Stomach (tissue), 9 donors: ENCODE results near the gene RSPH9. TPM values are rescaled to one million over a fixed set of nuclear protein-coding genes. Genes with fewer than 3 reads are reported as not detected.
"Not testable (repeated sequence)": the region's sequence is repeated elsewhere in the genome, so short reads cannot be mapped to it uniquely, and the experiment has no call there.

ENCODE experiments used
- DNase-seq, 2 donors: peaks; one replicate each; pipeline versions ENCODE4 v3.0.0 to v3.0.0-alpha.2; 2013 to 2019
- H3K27ac ChIP-seq, 5 donors: fragments of 200-600 bp in 4 of 5; sonication (generic) in 4 of 5; one replicate each; pipeline ENCODE4 v1.5.1; 2013 to 2019; ENCODE audit warnings: mild to moderate bottlenecking in 1 of 5, moderate library complexity in 1 of 5
- H3K27me3 ChIP-seq, 3 donors: fragments of 200-600 bp; sonication (generic); one replicate each; pipeline ENCODE4 v1.5.1; 2017 to 2019; ENCODE audit warnings: mixed run types in 1 of 3
- H3K36me3 ChIP-seq, 4 donors: fragments of 200-600 bp; sonication (generic); 1 replicate in 3 of 4; 2 replicates in 1 of 4; pipeline ENCODE4 v1.5.1; 2016 to 2019
- H3K4me1 ChIP-seq, 4 donors: fragments of 200-600 bp; sonication (generic); one replicate each; pipeline ENCODE4 v1.5.1; 2016 to 2019
- H3K4me3 ChIP-seq, 4 donors: fragments of 200-600 bp; sonication (generic) in 3 of 4; one replicate each; pipeline ENCODE4 v1.5.1; 2016 to 2019; ENCODE audit warnings: mild to moderate bottlenecking in 1 of 4
- H3K9me3 ChIP-seq, 4 donors: fragments of 200-600 bp; sonication (generic); one replicate each; pipeline ENCODE4 v1.5.1; 2016 to 2019
- CTCF ChIP-seq, 7 experiments: fragments of 450-650 bp in 4 of 7; fragments of 200-600 bp in 3 of 7; sonication (generic) in 3 of 7; IDR thresholded peaks; one replicate each; pipeline ENCODE4 v1.5.1; 2016 to 2019; ENCODE audit warnings: antibody characterized with exemption in 7 of 7, control low read depth in 2 of 7, mild to moderate bottlenecking in 1 of 7
- EP300 ChIP-seq: sonication (generic); formaldehyde crosslinking; IDR thresholded peaks from one replicate; pipeline ENCODE4 v1.6.1; 2017; ENCODE audit warnings: antibody characterized with exemption
- POLR2A ChIP-seq, 4 donors: fragments of 450-650 bp; IDR thresholded peaks; one replicate each; pipeline ENCODE4 v1.6.1; 2016; ENCODE audit warnings: antibody characterized with exemption in 4 of 4, control low read depth in 2 of 4, mild to moderate bottlenecking in 1 of 4, moderate library complexity in 1 of 4
- POLR2AphosphoS5 ChIP-seq, 3 donors: sonication (generic); formaldehyde crosslinking; IDR thresholded peaks; one replicate each; pipeline ENCODE4 v1.6.1; 2016; ENCODE audit warnings: antibody characterized with exemption in 3 of 3
- WGBS, 5 donors: extraction: QIAGEN DNeasy Blood & Tissue Kit in 3 of 5; methylation state at CpG; one replicate each; pipeline versions ENCODE4 v1.1.5 to v1.1.7; 2013 to 2018; 5-methylcytosine and 5-hydroxymethylcytosine counted together
- intact Hi-C: fragments of 100-400 bp; cut with DNase I; formaldehyde crosslinking; loops from one replicate; pipeline ENCODE4 v1.15.1; 2023; ENCODE audit warnings: low total_unique reads
- polyA plus RNA-seq, 3 donors: library from polyadenylated mRNA; stranded (reverse); fragments of 200-250 nt; gene quantifications; one replicate each; pipeline ENCODE4 v1.2.3, GENCODE V29; 2013
- total RNA-seq, 5 donors: library from RNA; depleted of rRNA; stranded (reverse); fragments of >200 nt; gene quantifications; one replicate each; pipeline versions ENCODE4 v1.1.0 to v1.2.3, GENCODE V29; 2014 to 2016
- donor health status: healthy with polysubstance abuse.
- donor health status: Bipolar disorder and iron deficiency.
- donor health status: healthy.

Gene RSPH9
- total and polyA plus RNA-seq, 8 donors: 0.18 to 0.92 (median 0.42) TPM; not detected in 4

- WGBS, 5 donors: 90 to 93% (median 91%) methylated on average over 21 of the region's 21 CpGs
Observed at GRCh38 chr6:43639984-43640800, 4.6 kb upstream of the RSPH9 start.

DNA sequence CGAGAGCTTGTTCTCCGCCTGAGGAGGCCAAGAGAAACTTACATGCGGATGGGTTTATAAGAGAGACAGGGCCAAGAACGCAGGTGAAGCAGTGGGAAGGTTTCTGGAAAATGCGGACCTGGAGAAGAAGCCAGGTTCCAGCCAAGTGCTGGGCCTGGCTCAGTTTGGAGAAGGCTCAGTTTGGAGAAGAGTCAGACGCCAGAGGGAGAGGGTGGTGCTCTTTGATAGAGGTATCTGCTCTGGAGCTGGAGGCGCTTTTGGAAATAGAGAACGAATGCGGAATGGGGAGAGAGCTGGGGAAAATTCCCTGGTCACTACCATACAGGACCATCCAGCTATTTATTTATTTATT is 753 bp downstream of the RSPH9 start:
- TF ChIP-seq POLR2A (IDR thresholded peaks at IDR 0.05) (no peak), EP300 (no peak), POLR2AphosphoS5 (IDR thresholded peaks at IDR 0.05) (no peak), CTCF (IDR thresholded peaks at IDR 0.05) (no peak)
- H3K9me3 ChIP-seq: no peaks in the 10 kb centered on the region
- H3K4me3 ChIP-seq: peak overlapping the region; percentile 47 to 54 (median 50)
- no peak for DNase-seq
- WGBS, 5 donors: 12 to 23% (median 14%) methylated on average over 9 of the region's 9 CpGs
- H3K27ac ChIP-seq: peak overlapping the region in 4 of 5 donors; percentile 29 to 67 (median 51)
- peaks cover 8 to 28% (median 19%) of the 10 kb centered on the region in 4 donors for H3K4me1 ChIP-seq
- intact Hi-C loops: no loop called here
- H3K36me3 ChIP-seq: peaks cover 7 to 27% (median 21%) of the 10 kb centered on the region in 4 donors
- H3K27me3 ChIP-seq: no peaks in the 10 kb centered on the region

More at GRCh38 chr6:43639984-43640800, 4.6 kb upstream of the RSPH9 start:
- Histone ChIP-seq H3K27me3 (no peaks in the 10 kb centered on the region), H3K27ac (no peak overlapping the region), H3K36me3 (peaks cover 22 to 60% (median 54%) of the 10 kb centered on the region in 4 donors), H3K4me1 (peaks cover 35 to 64% (median 51%) of the 10 kb centered on the region in 4 donors), H3K4me3 (no peak overlapping the region), H3K9me3 (no peaks in the 10 kb centered on the region)
- intact Hi-C loops: no loop called here
- TF ChIP-seq CTCF (IDR thresholded peaks at IDR 0.05) (no peak), POLR2AphosphoS5 (IDR thresholded peaks at IDR 0.05) (no peak)
- no peak for DNase-seq

DNA sequence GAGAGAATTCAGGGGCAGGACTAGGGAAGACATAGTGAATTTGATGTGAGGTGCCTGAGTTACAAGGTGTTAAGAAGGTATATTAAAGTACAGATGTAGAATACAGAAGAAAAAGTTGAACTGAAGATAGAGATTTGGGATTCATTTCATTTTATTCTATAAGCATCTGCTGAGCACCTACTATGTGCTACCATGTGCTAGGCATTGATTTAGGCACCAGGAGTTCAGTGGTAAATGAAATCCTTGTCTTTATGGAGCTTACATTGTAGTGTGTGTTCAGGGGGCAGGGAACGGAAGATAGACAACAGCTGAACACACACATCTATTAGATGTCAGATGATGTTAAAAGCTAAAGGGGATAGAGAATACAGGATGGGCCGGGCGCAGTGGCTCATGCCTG is 2.8 kb downstream of the RSPH9 start:
- Histone ChIP-seq H3K27me3 (no peaks in the 10 kb centered on the region), H3K36me3 (peaks cover 0 to 6% (median 2%) of the 10 kb centered on the region in 4 donors), H3K27ac (no peak overlapping the region), H3K9me3 (no peaks in the 10 kb centered on the region), H3K4me1 (peaks cover 8 to 23% (median 18%) of the 10 kb centered on the region in 4 donors), H3K4me3 (no peak overlapping the region)
- DNase-seq: no peak
- TF ChIP-seq EP300 (no peak), POLR2AphosphoS5 (IDR thresholded peaks at IDR 0.05) (no peak), CTCF (IDR thresholded peaks at IDR 0.05) (no peak), POLR2A (IDR thresholded peaks at IDR 0.05) (no peak)
- intact Hi-C loops: no loop called here
- whole genome bisulfite sequencing, 5 donors: 89 to 97% (median 93%) methylated on average over 3 of the region's 3 CpGs

DNA sequence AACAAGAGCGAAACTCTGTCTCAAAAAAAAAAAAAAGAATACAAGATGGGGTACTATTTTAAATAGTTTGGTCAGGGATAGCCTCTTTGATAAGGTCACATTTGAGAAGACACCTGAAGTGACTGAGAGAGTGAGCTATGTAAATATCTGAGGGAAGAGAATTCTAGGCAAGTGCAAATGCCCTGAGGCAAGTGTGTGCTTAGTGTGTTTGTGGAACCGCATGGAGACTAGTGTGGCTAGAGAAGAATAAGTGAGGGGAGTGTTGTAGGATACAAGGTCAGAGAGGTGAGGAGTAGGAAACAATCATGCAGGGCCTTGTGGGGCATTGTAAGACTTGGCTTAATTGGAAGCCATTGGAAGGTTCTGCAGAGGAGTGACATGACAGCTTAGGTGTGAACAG is 3.4 kb downstream of the RSPH9 start:
- H3K27me3 ChIP-seq: no peaks in the 10 kb centered on the region
- no peak overlapping the region for H3K27ac ChIP-seq
- H3K9me3 ChIP-seq: no peaks in the 10 kb centered on the region
- H3K36me3 ChIP-seq: no peaks in the 10 kb centered on the region
- TF ChIP-seq POLR2A (IDR thresholded peaks at IDR 0.05): no peak
- TF ChIP-seq CTCF (IDR thresholded peaks at IDR 0.05): no peak
- no peak for TF ChIP-seq EP300
- TF ChIP-seq POLR2AphosphoS5 (IDR thresholded peaks at IDR 0.05): no peak
- peaks cover 8 to 17% (median 15%) of the 10 kb centered on the region in 4 donors for H3K4me1 ChIP-seq
- no peak for DNase-seq
- H3K4me3 ChIP-seq: no peak overlapping the region
- intact Hi-C loops: no loop called here
- WGBS, 5 donors: 94 to 96% (median 94%) methylated on average over 2 of the region's 2 CpGs

- H3K9me3 ChIP-seq, H3K4me1 ChIP-seq, H3K27ac ChIP-seq, H3K27me3 ChIP-seq, H3K36me3 ChIP-seq, DNase-seq, intact Hi-C loops, H3K4me3 ChIP-seq: not testable (repeated sequence)
- WGBS, 5 donors: 92 to 96% (median 94%) methylated on average over 2 of the region's 2 CpGs
Observed at GRCh38 chr6:43652822-43653221, 8.0 kb downstream of the RSPH9 start.
